GM13976 (cell line): Measurements from ENCODE around the gene SERPINF2.

Experiments
- DNase-seq: peaks from one replicate; pipeline ENCODE4 v3.0.0; 2012; ENCODE audit warnings: low spot score
- CTCF ChIP-seq: IDR thresholded peaks from 2 replicates; pipeline ENCODE4 v1.5.1; 2012; ENCODE audit warnings: borderline replicate concordance, mild to moderate bottlenecking; ENCODE audit not compliant: insufficient read depth; ENCODE audit errors: extremely low read depth, missing control alignments, control extremely low read depth
- in situ Hi-C: fragments of 300-500 bp; cut with MboI; formaldehyde crosslinking; loops from one replicate; pipeline ENCODE4 v1.12.0; 2022; ENCODE audit warnings: low sequenced_read_pairs, mixed read lengths, inconsistent platforms; ENCODE audit not compliant: unreplicated experiment

The SERPINF2 gene

GRCh38 chr17:1754430-1755112, 11.9 kb downstream of the SERPINF2 start:
- no peak for DNase-seq
- no peak for TF ChIP-seq CTCF
- in situ Hi-C loops = no loop called here

- DNase-seq = no peak
- in situ Hi-C loops = no loop called here
- no peak for TF ChIP-seq CTCF
Measured at GRCh38 chr17:1755252-1755826, 12.7 kb downstream of the SERPINF2 start.

GRCh38 chr17:1755827-1756262, 13.2 kb downstream of the SERPINF2 start:
- DNase-seq = no peak
- TF ChIP-seq CTCF = no peak
- in situ Hi-C loops = no loop called here

- no peak for DNase-seq
- in situ Hi-C loops = no loop called here
- no peak for TF ChIP-seq CTCF
Measured at GRCh38 chr17:1758807-1759206, 16.1 kb downstream of the SERPINF2 start.

- in situ Hi-C loops = no loop called here
- DNase-seq = no peak
- no peak for TF ChIP-seq CTCF
Measured at GRCh38 chr17:1759529-1759928, 16.9 kb downstream of the SERPINF2 start.

- no peak for DNase-seq
- in situ Hi-C loops = no loop called here
- TF ChIP-seq CTCF = no peak
Measured at GRCh38 chr17:1762233-1762900, 19.7 kb downstream of the SERPINF2 start.
